H1 (cell line): Measurements from ENCODE around the gene SMIM29. TPM values are rescaled to one million over a fixed set of nuclear protein-coding genes. Genes with fewer than 3 reads are reported as not detected.

ENCODE experiments used
- CTCF ChIA-PET: fragments of 300-600 bp; sonication (Branson Sonifier 250); formaldehyde crosslinking; loops from one replicate; lab custom pipeline; 2021; ENCODE audit not compliant: partially characterized antibody; lab: Charles Lee
- POLR2A ChIA-PET: fragments of 300-600 bp; sonication (Branson Sonifier 250); formaldehyde crosslinking; loops from one replicate; lab custom pipeline; 2021; ENCODE audit warnings: inconsistent platforms; ENCODE audit not compliant: partially characterized antibody; lab: Charles Lee
- DNase-seq, 2 experiments: peaks; one replicate each; pipeline versions ENCODE4 v3.0.0 to v3.0.0-alpha.2; 2010 to 2022; ENCODE audit warnings: low spot score in 2 of 2, low read depth in 1 of 2, mixed read lengths in 1 of 2
- FAIRE-seq: peaks from 2 replicates; lab custom pipeline; 2011; peaks lifted over from hg19 to GRCh38; lab: Jason Lieb, UNC
- H2AFZ ChIP-seq: 2 replicates; pipeline ENCODE4 v1.8.1; 2012; ENCODE audit warnings: low read length, inconsistent platforms
- H2AK5ac ChIP-seq: 2 replicates; pipeline ENCODE4 v1.6.1; 2013; ENCODE audit warnings: low read depth, low read length
- H2BK120ac ChIP-seq: replicated peaks from 2 replicates; pipeline ENCODE3; 2013; ENCODE audit warnings: low read depth, low read length, inconsistent platforms
- H2BK12ac ChIP-seq: 2 replicates; pipeline ENCODE4 v1.6.1; 2013; ENCODE audit warnings: low read depth, low read length
- H2BK15ac ChIP-seq: 2 replicates; pipeline ENCODE4 v1.6.1; 2013; ENCODE audit warnings: low read length
- H2BK20ac ChIP-seq: 2 replicates; pipeline ENCODE4 v1.6.1; 2013; ENCODE audit warnings: low read length
- H2BK5ac ChIP-seq: 2 replicates; pipeline ENCODE4 v1.6.1; 2013; ENCODE audit warnings: low read depth, low read length
- H3K14ac ChIP-seq: 2 replicates; pipeline ENCODE4 v1.6.1; 2013; ENCODE audit warnings: inconsistent platforms; ENCODE audit not compliant: insufficient read length
- H3K18ac ChIP-seq: 2 replicates; pipeline ENCODE4 v1.6.1; 2013; ENCODE audit warnings: low read length; ENCODE audit errors: extremely low read depth
- H3K23ac ChIP-seq: 2 replicates; pipeline ENCODE4 v1.6.1; 2013; ENCODE audit warnings: inconsistent platforms; ENCODE audit not compliant: insufficient read length
- H3K23me2 ChIP-seq: 2 replicates; pipeline ENCODE4 v1.6.1; 2013; ENCODE audit warnings: low read depth, low read length
- H3K27ac ChIP-seq: 2 replicates; pipeline ENCODE4 v1.6.1; 2011; ENCODE audit warnings: low read depth, low read length, inconsistent platforms
- H3K27me3 ChIP-seq, 4 experiments: replicated peaks in 1 of 4; 1 replicate in 1 of 4; 2 replicates in 3 of 4; pipeline versions ENCODE4 v1.6.1 to v1.8.1; 2011 to 2013; ENCODE audit warnings: low read length in 3 of 4, mild to moderate bottlenecking in 3 of 4, inconsistent platforms in 2 of 4, mixed read lengths in 2 of 4, moderate library complexity in 1 of 4; ENCODE audit not compliant: control insufficient read depth in 3 of 4, insufficient read depth in 3 of 4; ENCODE audit errors: extremely low read depth in 1 of 4
- H3K36me3 ChIP-seq, 4 experiments: 2 replicates each; pipeline versions ENCODE4 v1.6.1 to v1.8.1; 2011 to 2013; ENCODE audit warnings: mild to moderate bottlenecking in 4 of 4, low read length in 3 of 4, moderate library complexity in 2 of 4, control low read depth in 1 of 4, inconsistent platforms in 1 of 4; ENCODE audit not compliant: insufficient read depth in 4 of 4, control insufficient read depth in 2 of 4
- H3K4ac ChIP-seq: replicated peaks from 2 replicates; pipeline ENCODE3; 2013; ENCODE audit warnings: low read length, low read depth, mixed read lengths, inconsistent platforms; ENCODE audit not compliant: insufficient read length
- H3K4me1 ChIP-seq, 4 experiments: replicated peaks in 1 of 4; 1 replicate in 1 of 4; 2 replicates in 3 of 4; pipeline versions ENCODE4 v1.6.1 to v1.8.1; 2011 to 2013; ENCODE audit warnings: low read length in 3 of 4, inconsistent platforms in 2 of 4, mixed read lengths in 1 of 4; ENCODE audit not compliant: insufficient read depth in 4 of 4, control insufficient read depth in 3 of 4
- H3K4me2 ChIP-seq, 2 experiments: 2 replicates each; pipeline versions ENCODE4 v1.6.1 to v1.8.1; 2011 to 2013; ENCODE audit warnings: low read depth in 2 of 2, low read length in 2 of 2, control low read depth in 1 of 2, inconsistent platforms in 1 of 2, mild to moderate bottlenecking in 1 of 2; ENCODE audit not compliant: insufficient read depth in 1 of 2
- H3K4me3 ChIP-seq, 4 experiments: fragments of 200-600, 300-600 bp in 1 of 4; sonication (generic), shearing (Covaris generic), sonication (Bioruptor Twin) in 1 of 4; 2 replicates each; pipeline versions ENCODE4 v1.5.1 to v1.8.1; 2011 to 2016; ENCODE audit warnings: low read length in 4 of 4, low read depth in 3 of 4, control low read depth in 2 of 4, inconsistent platforms in 2 of 4, mild to moderate bottlenecking in 2 of 4, mixed read lengths in 1 of 4, moderate library complexity in 1 of 4; ENCODE audit not compliant: insufficient read depth in 2 of 4; ENCODE audit errors: extremely low read depth in 1 of 4
- H3K56ac ChIP-seq: replicated peaks from 2 replicates; pipeline ENCODE3; 2013; ENCODE audit warnings: low read depth, mild to moderate bottlenecking, mixed read lengths, low read length, inconsistent platforms; ENCODE audit not compliant: insufficient read length
- H3K79me1 ChIP-seq: 2 replicates; pipeline ENCODE4 v1.6.1; 2013; ENCODE audit warnings: low read depth, low read length, control low read depth
- H3K79me2 ChIP-seq, 2 experiments: 2 replicates each; pipeline versions ENCODE4 v1.6.1 to v1.8.1; 2012 to 2013; ENCODE audit warnings: low read length in 2 of 2, mild to moderate bottlenecking in 2 of 2, inconsistent platforms in 1 of 2; ENCODE audit not compliant: insufficient read depth in 2 of 2, control insufficient read depth in 1 of 2
- H3K9ac ChIP-seq, 4 experiments: replicated peaks in 1 of 4; 1 replicate in 1 of 4; 2 replicates in 3 of 4; pipeline versions ENCODE4 v1.6.1 to v1.8.1; 2011 to 2013; ENCODE audit warnings: low read depth in 3 of 4, low read length in 3 of 4, control low read depth in 2 of 4, mild to moderate bottlenecking in 2 of 4, moderate library complexity in 2 of 4, inconsistent platforms in 1 of 4; ENCODE audit errors: extremely low read depth in 1 of 4
- H3K9me3 ChIP-seq, 2 experiments: 2 replicates each; pipeline versions ENCODE4 v1.6.1 to v1.8.1; 2012 to 2013; ENCODE audit warnings: mild to moderate bottlenecking in 2 of 2, moderate library complexity in 2 of 2, control low read depth in 1 of 2, inconsistent platforms in 1 of 2, low read depth in 1 of 2, low read length in 1 of 2, mixed read lengths in 1 of 2; ENCODE audit not compliant: insufficient read depth in 2 of 2
- H4K20me1 ChIP-seq, 2 experiments: replicated peaks in 1 of 2; 2 replicates each; pipeline versions ENCODE3 to v1.8.1; 2011 to 2013; ENCODE audit warnings: inconsistent platforms in 2 of 2, low read length in 2 of 2, mild to moderate bottlenecking in 1 of 2; ENCODE audit not compliant: insufficient read depth in 2 of 2, control insufficient read depth in 1 of 2
- H4K5ac ChIP-seq: 2 replicates; pipeline ENCODE4 v1.6.1; 2013; ENCODE audit warnings: low read length, low read depth, mixed read lengths, inconsistent platforms; ENCODE audit not compliant: insufficient read length
- H4K8ac ChIP-seq: 2 replicates; pipeline ENCODE4 v1.8.0; 2013; ENCODE audit warnings: mild to moderate bottlenecking, moderate library complexity, low read length, inconsistent platforms; ENCODE audit not compliant: insufficient read depth; ENCODE audit errors: extremely low read depth
- H4K91ac ChIP-seq: replicated peaks from 2 replicates; pipeline ENCODE3; 2013; ENCODE audit warnings: low read length, mixed read lengths, inconsistent platforms; ENCODE audit not compliant: insufficient read length
- CHD1 ChIP-seq: IDR thresholded peaks from 2 replicates; pipeline ENCODE4 v1.6.1; 2012; ENCODE audit warnings: low read depth, low read length, improper control_type of control experiment
- CHD2 ChIP-seq: IDR thresholded peaks from 2 replicates; pipeline ENCODE4 v1.6.1; 2012; ENCODE audit warnings: low read length, improper control_type of control experiment
- CTBP2 ChIP-seq: IDR thresholded peaks from 2 replicates; pipeline ENCODE4 v1.7.0; 2011; ENCODE audit warnings: borderline replicate concordance, mild to moderate bottlenecking, moderate library complexity, mixed read lengths, low read length; ENCODE audit not compliant: insufficient read depth, insufficient read length
- HDAC6 ChIP-seq: IDR thresholded peaks from one replicate; pipeline ENCODE4 v1.7.1; 2012; ENCODE audit warnings: low read depth, mild to moderate bottlenecking, inconsistent platforms, low read length, moderate library complexity
- JUN ChIP-seq: IDR thresholded peaks from 2 replicates; pipeline ENCODE4 v1.6.1; 2011; ENCODE audit warnings: low read depth, mild to moderate bottlenecking, improper control_type of control experiment, low read length
- POLR2A ChIP-seq, 2 experiments: IDR thresholded peaks; 1 replicate in 1 of 2; 2 replicates in 1 of 2; pipeline ENCODE4 v1.6.1; 2011; ENCODE audit warnings: low read depth in 2 of 2, low read length in 2 of 2, mild to moderate bottlenecking in 2 of 2; ENCODE audit errors: control extremely low read depth in 1 of 2
- POLR2AphosphoS5 ChIP-seq: IDR thresholded peaks from 2 replicates; pipeline ENCODE4 v1.6.1; 2011; ENCODE audit warnings: low read depth, low read length
- SRF ChIP-seq: IDR thresholded peaks from 2 replicates; pipeline ENCODE4 v1.6.1; 2011; ENCODE audit warnings: mild to moderate bottlenecking, low read depth, low read length, moderate library complexity
- TBP ChIP-seq: IDR thresholded peaks from 2 replicates; pipeline ENCODE4 v1.6.1; 2011; ENCODE audit warnings: low read depth, low read length, improper control_type of control experiment
- TCF12 ChIP-seq: IDR thresholded peaks from 2 replicates; pipeline ENCODE4 v1.6.1; 2011; ENCODE audit warnings: low read depth, mild to moderate bottlenecking, low read length
- WGBS, 2 experiments: shearing (Covaris generic) in 1 of 2; methylation state at CpG; one replicate each; pipeline versions ENCODE4 v1.1.6 to v1.1.7; 2013 to 2015; ENCODE audit warnings: low lambda C conversion rate in 2 of 2, mixed read lengths in 2 of 2, inconsistent platforms in 1 of 2, low coverage in 1 of 2, missing lambda C conversion rate in 1 of 2; ENCODE audit not compliant: insufficient replicate concordance in 2 of 2, insufficient coverage in 1 of 2, insufficient read length in 1 of 2; ENCODE audit errors: extremely low coverage in 1 of 2, missing lambda C conversion rate in 1 of 2; 5-methylcytosine and 5-hydroxymethylcytosine counted together
- polyA plus RNA-seq, 7 experiments: library from polyadenylated mRNA; depleted of rRNA in 3 of 7; stranded (reverse) in 5 of 7; unstranded in 2 of 7; fragments of >200 nt in 5 of 7; fragments of 200-250 nt in 2 of 7; gene quantifications; 1 replicate in 5 of 7; 2 replicates in 1 of 7; 4 replicates in 1 of 7; pipeline versions ENCODE4 v1.2.1 to v1.2.3, GENCODE V29; 2011 to 2013; ENCODE audit warnings: missing spikeins in 2 of 7, mixed read lengths in 2 of 7
- total RNA-seq: library from RNA; stranded (reverse); fragmentation: NEBNext Ultra II Directional; extraction: Animal tissue kit (Norgen Biotek cat#: 25700); gene quantifications from 2 replicates; pipeline ENCODE4 v1.2.1, GENCODE V29; 2021

Gene SMIM29
- total and polyA plus RNA-seq, 2 of the 8 experiments (the other 6 are each of a cell fraction or from before 2014, with no cell fraction given) = 7.0 to 22.4 TPM

DNA sequence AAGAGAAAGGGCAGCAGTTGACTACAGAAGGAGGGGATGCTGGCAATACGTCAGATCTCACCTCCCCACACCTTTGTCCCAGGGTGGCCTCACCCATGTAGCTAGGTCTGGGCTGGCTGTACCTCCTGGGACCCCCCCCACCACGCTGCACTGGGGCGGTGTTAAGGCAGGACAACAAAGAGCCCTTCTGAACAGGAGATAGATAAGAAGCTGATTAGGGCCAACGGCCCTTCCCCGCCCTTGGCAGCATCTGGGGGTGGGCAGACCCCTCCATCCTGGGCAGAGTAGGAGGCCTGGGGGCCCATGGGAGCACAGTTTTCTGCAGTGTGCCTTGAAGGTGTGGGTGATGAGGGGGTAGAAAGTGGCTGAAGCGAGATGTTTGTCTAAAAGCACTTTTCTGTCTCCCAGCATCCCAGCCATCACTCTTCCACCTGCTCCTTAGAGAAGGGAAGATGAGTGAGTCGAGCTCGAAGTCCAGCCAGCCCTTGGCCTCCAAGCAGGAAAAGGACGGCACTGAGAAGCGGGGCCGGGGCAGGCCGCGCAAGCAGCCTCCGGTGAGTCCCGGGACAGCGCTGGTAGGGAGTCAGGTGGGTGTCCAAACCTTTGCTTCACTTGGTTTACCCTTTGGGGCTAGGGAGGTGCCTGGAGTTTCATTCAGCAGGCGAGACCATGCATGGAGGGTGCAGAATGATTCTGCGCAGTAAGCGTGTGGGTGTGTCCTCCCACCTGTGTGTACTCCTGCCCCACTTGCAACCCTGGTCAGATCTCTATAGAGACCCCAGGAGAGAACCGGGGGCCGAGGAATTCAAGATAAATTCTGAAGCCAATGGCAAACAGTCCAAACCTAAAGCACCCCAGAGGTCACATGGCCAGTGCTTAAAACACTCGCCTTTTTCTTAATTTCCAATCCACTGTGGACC is 8.2 kb downstream of the SMIM29 start:
- no peak overlapping the region for H2BK120ac ChIP-seq
- peaks cover 55 to 56% of the 10 kb centered on the region in 2 experiments for H4K20me1 ChIP-seq
- H3K9ac ChIP-seq = 0 out of 7 replicates have a peak overlapping the region, but pooled peaks of 1 of the 4 experiments have one; percentile 4
- no peak overlapping the region for H2AK5ac ChIP-seq
- peak overlapping the region; percentile 81 to 89 for H3K4me2 ChIP-seq
- no peak overlapping the region for H3K4ac ChIP-seq
- no peak overlapping the region for H2AFZ ChIP-seq
- no peak overlapping the region for H3K14ac ChIP-seq
- ChIA-PET POLR2A (interaction anchor here (0.9 to 11.0 kb wide), 9 partner anchors 9 to 142 kb away, joined by 3 to 212 read pairs (median 14); partner anchors contain the start of gene SMIM29), CTCF (interaction anchor here (0.6 to 1.7 kb wide), 5 partner anchors 9 to 187 kb away, joined by 5 to 10 read pairs (median 6); partner anchors contain the start of gene SMIM29)
- H3K27me3 ChIP-seq = no peaks in the 10 kb centered on the region
- H4K8ac ChIP-seq = 0 out of 2 replicates have a peak overlapping the region, but pooled peaks have one; percentile 30
- no peak overlapping the region for H2BK12ac ChIP-seq
- peaks cover 12% of the 10 kb centered on the region for H3K79me1 ChIP-seq
- 0 out of 2 replicates have a peak overlapping the region, but pooled peaks have one; percentile 62 for H2BK5ac ChIP-seq
- no peak overlapping the region for H2BK20ac ChIP-seq
- H4K5ac ChIP-seq = no peak overlapping the region
- no peaks in the 10 kb centered on the region for H3K9me3 ChIP-seq
- FAIRE-seq (no peak), DNase-seq (no peak)
- peaks cover 8% of the 10 kb centered on the region for H3K23me2 ChIP-seq
- WGBS, 2 experiments = 90% methylated on average over 22 of the region's 22 CpGs; no CpG with 5 or more reads in 1 of the 2 experiments
- H3K56ac ChIP-seq = no peak overlapping the region
- no peak overlapping the region for H2BK15ac ChIP-seq
- H3K36me3 ChIP-seq = peaks cover 39 to 67% (median 53%) of the 10 kb centered on the region in 4 experiments
- H3K79me2 ChIP-seq = peaks cover 38 to 54% of the 10 kb centered on the region in 2 experiments
- H3K18ac ChIP-seq = 0 out of 2 replicates have a peak overlapping the region, but pooled peaks have one; percentile 28
- peak overlapping the region in 3 of 4 experiments; percentile 86 to 100 (median 98); a peak in 5 of 8 replicates for H3K4me3 ChIP-seq
- H3K4me1 ChIP-seq = peaks cover 10 to 38% (median 23%) of the 10 kb centered on the region in 4 experiments
- no peak overlapping the region for H4K91ac ChIP-seq
- H3K23ac ChIP-seq = no peak overlapping the region
- no peak overlapping the region for H3K27ac ChIP-seq
- TF ChIP-seq TCF12 (no peak), CTBP2 (no peak), SRF (no peak), POLR2AphosphoS5 (peak; percentile 60; the same call in 1 of the 2 replicates), CHD1 (no peak), JUN (no peak), CHD2 (no peak), HDAC6 (no peak), TBP (no peak), POLR2A (IDR thresholded peaks at IDR 0.05; ENCODE audit: control extremely low read depth in 1 of 2, low read depth in 2 of 2, low read length in 2 of 2) (peak in 1 of 2 experiments; percentile 27; a peak in 1 of 3 replicates)
